HCEC 1CT (cell line): ENCODE results near the gene GPD1.
"Not testable (repeated sequence)": the region's sequence is repeated elsewhere in the genome, so short reads cannot be mapped to it uniquely, and the experiment has no call there.

Source experiments
- DNase-seq: peaks from one replicate; pipeline ENCODE4 v3.0.0-alpha.2; 2017

Gene GPD1

GRCh38 chr12:50074936-50075807, 28.6 kb upstream of the GPD1 start:
- DNase-seq = peak; percentile 75

- DNase-seq = no peak
Observed at GRCh38 chr12:50075808-50076170, 28.0 kb upstream of the GPD1 start.

- DNase-seq = no peak
Observed at GRCh38 chr12:50077099-50077498, 26.7 kb upstream of the GPD1 start.

- DNase-seq = no peak
Observed at GRCh38 chr12:50078281-50078680, 25.5 kb upstream of the GPD1 start.

GRCh38 chr12:50079771-50080170, 24.0 kb upstream of the GPD1 start:
- no peak for DNase-seq

GRCh38 chr12:50081096-50081808, 22.6 kb upstream of the GPD1 start:
- no peak for DNase-seq

GRCh38 chr12:50082644-50083043, 21.2 kb upstream of the GPD1 start:
- DNase-seq = no peak

GRCh38 chr12:50083301-50083700, 20.5 kb upstream of the GPD1 start:
- DNase-seq = no peak

- DNase-seq = not testable (repeated sequence)
Observed at GRCh38 chr12:50084409-50084774, 19.4 kb upstream of the GPD1 start.

GRCh38 chr12:50084775-50085614, 18.8 kb upstream of the GPD1 start, which contains the start of gene SMARCD1:
SMARCD1 (plus strand) TSS chr12:50085342; CDS start chr12:50085370, 28 bp downstream.
- peak; percentile 92 for DNase-seq

- no peak for DNase-seq
Observed at GRCh38 chr12:50085615-50086072, 18.2 kb upstream of the GPD1 start.

- no peak for DNase-seq
Observed at GRCh38 chr12:50086148-50086547, 17.7 kb upstream of the GPD1 start.

- DNase-seq = no peak
Observed at GRCh38 chr12:50087151-50087550, 16.7 kb upstream of the GPD1 start.

GRCh38 chr12:50087995-50088394, 15.8 kb upstream of the GPD1 start:
- DNase-seq = peak; percentile 61

- peak; percentile 48 for DNase-seq
Observed at GRCh38 chr12:50088577-50089335, 15.1 kb upstream of the GPD1 start.

- DNase-seq = no peak
Observed at GRCh38 chr12:50089730-50090129, 14.1 kb upstream of the GPD1 start.

GRCh38 chr12:50090391-50090790, 13.4 kb upstream of the GPD1 start:
- no peak for DNase-seq

GRCh38 chr12:50097952-50098351, 5.9 kb upstream of the GPD1 start:
- no peak for DNase-seq

- peak; percentile 27 for DNase-seq
Observed at GRCh38 chr12:50099302-50100008, 4.4 kb upstream of the GPD1 start.

GRCh38 chr12:50100561-50100960, 3.2 kb upstream of the GPD1 start:
- no peak for DNase-seq

GRCh38 chr12:50101663-50102062, 2.1 kb upstream of the GPD1 start:
- peak; percentile 49 for DNase-seq

- no peak for DNase-seq
Observed at GRCh38 chr12:50102131-50102531, 1.7 kb upstream of the GPD1 start.
